Measurements from ENCODE around the gene TAL1.

Gene TAL1

GRCh38 chr1:47172782-47173181 is 59.2 kb downstream of the TAL1 start:
- Histone ChIP-seq H3K36me3 (ENCODE audit: control insufficient read depth, insufficient read depth, low read length) (no peaks in the 10 kb centered on the region), H3K27me3 (ENCODE audit: control insufficient read depth, insufficient read depth, low read length, poor library complexity, severe bottlenecking) (no peaks in the 10 kb centered on the region), H3K9me3 (ENCODE audit: control insufficient read depth, low read length) (no peaks in the 10 kb centered on the region), H3K4me1 (ENCODE audit: control insufficient read depth, insufficient read depth, low read length) (no peaks in the 10 kb centered on the region), H3K27ac (ENCODE audit: insufficient read depth, low read depth, low read length, poor library complexity, severe bottlenecking) (no peak overlapping the region), H3K4me3 (ENCODE audit: insufficient read depth, low read depth, low read length) (no peak overlapping the region)
- 89 to 93% methylated on average over 5 of the region's 5 CpGs for WGBS, 2 experiments
